Endothelial cell of umbilical vein (primary cell): ENCODE measurements around the gene NFATC2.

ENCODE experiments used
- EZH2 ChIP-seq: IDR thresholded peaks from 2 replicates; pipeline ENCODE4 v1.6.1; 2012; ENCODE audit warnings: borderline replicate concordance, low read depth, mild to moderate bottlenecking, moderate library complexity, low read length, inconsistent platforms; ENCODE audit not compliant: severe bottlenecking
- POLR2AphosphoS5 ChIP-seq: IDR thresholded peaks from 2 replicates; pipeline ENCODE4 v1.6.1; 2012; ENCODE audit warnings: low read depth, mild to moderate bottlenecking, control low read depth, low read length, moderate library complexity; ENCODE audit not compliant: insufficient read depth
- TF ChIP-seq, protein P1 (sequence below), 2 donors: IDR thresholded peaks; 1 replicate in 1 of 2; 2 replicates in 1 of 2; pipeline ENCODE4 v1.5.1; 2011; ENCODE audit warnings: low read length in 2 of 2, mild to moderate bottlenecking in 2 of 2, moderate library complexity in 2 of 2, control low read depth in 1 of 2, inconsistent platforms in 1 of 2, low read depth in 1 of 2; ENCODE audit not compliant: insufficient read depth in 1 of 2; ENCODE audit errors: extremely low read depth in 1 of 2

DNA sequence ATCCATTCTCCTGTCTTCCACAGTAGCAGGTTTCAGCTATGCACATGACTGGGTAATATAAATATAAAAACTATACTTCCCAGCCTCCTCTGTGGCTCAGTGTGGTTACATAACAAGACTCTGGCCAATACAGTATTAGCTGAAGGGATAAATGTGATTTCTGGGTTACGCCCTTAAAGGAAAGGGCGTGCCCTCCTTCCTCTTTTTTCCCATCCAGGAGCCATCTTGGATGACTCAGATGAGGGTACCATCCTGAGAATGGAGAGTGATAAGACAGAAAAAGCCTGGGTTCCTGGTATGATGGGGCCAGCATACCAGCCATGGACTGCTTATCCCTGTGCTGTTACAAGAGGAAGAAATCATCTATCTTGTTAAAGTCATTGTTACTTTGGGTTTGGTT, 123.3 kb downstream of the NFATC2 start:
- TF ChIP-seq EZH2 (no peak), POLR2AphosphoS5 (no peak)
- TF ChIP-seq, protein P1, sequence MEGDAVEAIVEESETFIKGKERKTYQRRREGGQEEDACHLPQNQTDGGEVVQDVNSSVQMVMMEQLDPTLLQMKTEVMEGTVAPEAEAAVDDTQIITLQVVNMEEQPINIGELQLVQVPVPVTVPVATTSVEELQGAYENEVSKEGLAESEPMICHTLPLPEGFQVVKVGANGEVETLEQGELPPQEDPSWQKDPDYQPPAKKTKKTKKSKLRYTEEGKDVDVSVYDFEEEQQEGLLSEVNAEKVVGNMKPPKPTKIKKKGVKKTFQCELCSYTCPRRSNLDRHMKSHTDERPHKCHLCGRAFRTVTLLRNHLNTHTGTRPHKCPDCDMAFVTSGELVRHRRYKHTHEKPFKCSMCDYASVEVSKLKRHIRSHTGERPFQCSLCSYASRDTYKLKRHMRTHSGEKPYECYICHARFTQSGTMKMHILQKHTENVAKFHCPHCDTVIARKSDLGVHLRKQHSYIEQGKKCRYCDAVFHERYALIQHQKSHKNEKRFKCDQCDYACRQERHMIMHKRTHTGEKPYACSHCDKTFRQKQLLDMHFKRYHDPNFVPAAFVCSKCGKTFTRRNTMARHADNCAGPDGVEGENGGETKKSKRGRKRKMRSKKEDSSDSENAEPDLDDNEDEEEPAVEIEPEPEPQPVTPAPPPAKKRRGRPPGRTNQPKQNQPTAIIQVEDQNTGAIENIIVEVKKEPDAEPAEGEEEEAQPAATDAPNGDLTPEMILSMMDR (IDR thresholded peaks at IDR 0.05; ENCODE audit: extremely low read depth in 1 of 2, insufficient read depth in 1 of 2, low read depth in 1 of 2, low read length in 2 of 2) = no peak
